HG03103 (cell line): ENCODE measurements around the gene NXNL1.

Experiments
- ATAC-seq: cut with Tn5 transposase; IDR thresholded peaks from one replicate; pipeline ENCODE4 v1.9.1; 2021; ENCODE audit warnings: low read depth; ENCODE audit not compliant: unreplicated experiment

Gene NXNL1

GRCh38 chr19:17423429-17424208, 37.1 kb downstream of the NXNL1 start:
- no peak for ATAC-seq

DNA sequence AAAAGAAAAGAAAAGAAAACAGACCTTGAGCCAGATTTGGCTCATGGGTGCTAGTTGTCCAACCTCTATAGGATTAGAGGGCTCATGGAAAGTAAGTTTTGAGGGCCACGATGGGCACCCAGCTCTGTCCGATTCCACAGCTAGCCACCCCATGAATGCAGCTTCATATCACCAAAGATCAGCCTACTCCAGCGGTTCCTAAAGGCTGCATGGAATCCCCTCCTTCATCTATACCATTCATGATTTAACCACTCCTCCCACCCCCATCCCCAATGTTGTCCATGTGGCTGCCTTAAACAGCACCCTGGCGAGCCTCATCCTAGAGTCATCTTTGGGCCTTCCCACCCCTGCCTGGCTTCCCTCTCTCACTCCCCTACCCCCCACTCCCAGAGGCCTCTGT, 38.8 kb downstream of the NXNL1 start:
- ATAC-seq = no peak

- ATAC-seq = no peak
Measured at GRCh38 chr19:17420475-17420924, 40.2 kb downstream of the NXNL1 start.

- ATAC-seq = peak; percentile 75
Measured at GRCh38 chr19:17419621-17420474, 40.9 kb downstream of the NXNL1 start, which contains the start of gene MVB12A. Gene MVB12A (plus strand): TSS chr19:17420047. CDS start chr19:17420136, 89 bp downstream.

DNA sequence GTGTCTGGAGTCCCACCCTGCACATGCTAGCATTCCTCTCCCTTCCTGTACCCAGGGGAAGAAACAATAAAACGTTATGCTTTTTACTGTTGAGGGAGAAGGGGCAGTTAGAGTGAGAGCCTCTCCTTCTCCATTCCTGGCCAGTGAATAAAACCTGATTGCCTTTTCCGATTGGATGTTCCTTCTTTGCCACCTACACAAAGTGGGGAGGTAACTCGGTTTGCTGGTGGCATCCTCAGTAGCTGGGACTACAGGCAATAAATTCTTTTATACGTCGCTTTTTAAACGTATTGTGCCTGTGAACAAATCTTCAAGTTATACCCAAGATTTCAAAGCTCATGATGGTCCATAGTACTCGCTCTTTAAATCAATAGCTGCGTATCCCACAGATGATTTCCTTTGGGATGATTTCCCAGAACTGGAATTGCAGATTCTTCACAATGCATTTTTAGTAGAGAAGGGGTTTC, 41.5 kb downstream of the NXNL1 start:
- no peak for ATAC-seq

GRCh38 chr19:17418710-17419109, 42.0 kb downstream of the NXNL1 start:
- no peak for ATAC-seq

DNA sequence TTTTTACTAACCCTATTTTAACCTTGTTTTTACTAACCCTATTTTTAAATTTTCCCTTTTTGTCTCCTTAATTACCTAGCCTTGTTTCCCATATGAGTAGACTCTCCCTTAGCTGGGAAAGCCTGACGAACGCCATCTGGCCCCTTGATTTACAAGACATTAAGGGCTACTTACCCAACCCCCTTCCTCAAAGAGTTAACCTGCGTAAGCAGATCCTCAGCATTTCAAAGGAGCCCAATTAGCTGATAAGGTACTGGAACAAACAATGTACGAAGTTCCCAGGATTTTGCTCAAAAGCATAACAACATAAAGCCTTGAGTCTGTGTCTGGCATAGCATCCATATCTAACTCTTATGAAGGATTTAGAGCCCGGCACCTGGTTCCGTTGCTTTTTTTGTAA, 45.6 kb downstream of the NXNL1 start:
- ATAC-seq = no peak

DNA sequence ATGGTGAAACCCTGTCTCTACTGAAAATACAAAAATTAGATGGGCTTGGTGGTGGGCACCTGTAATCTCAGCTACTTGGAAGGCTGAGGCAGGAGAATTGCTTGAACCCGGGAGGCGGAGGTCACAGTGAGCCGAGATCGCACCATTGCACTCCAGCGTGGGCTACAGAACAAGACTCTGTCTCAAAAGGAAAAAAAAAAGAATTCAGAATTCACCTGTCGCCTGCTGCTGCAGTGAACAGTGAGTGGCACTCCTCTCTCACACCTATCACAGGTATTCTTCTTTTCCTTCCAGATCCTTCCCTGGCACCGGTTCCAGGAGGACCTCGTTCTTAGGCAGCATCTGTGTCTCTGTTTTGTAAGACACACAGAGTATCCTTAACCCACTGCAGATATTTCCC, 46.6 kb downstream of the NXNL1 start:
- no peak for ATAC-seq

DNA sequence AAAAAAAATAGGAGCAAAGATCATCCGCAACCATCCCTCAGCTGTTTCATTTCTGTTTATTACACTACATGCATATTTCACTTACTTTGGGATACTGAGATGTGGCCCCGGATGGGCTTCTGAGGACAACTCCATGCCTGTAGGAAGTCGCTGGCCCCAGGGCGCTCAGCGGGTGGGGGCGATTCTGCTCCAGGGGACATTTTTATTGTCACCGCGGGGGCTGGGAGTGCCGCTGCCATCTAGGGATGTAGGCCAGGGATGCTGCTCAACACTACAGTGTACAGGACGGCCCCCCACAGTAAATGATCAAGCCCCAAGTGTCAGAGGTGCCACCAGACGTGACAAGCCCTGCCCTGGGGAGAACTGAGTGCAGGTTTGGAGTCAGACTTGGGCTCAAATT, 48.9 kb downstream of the NXNL1 start:
- ATAC-seq = no peak

DNA sequence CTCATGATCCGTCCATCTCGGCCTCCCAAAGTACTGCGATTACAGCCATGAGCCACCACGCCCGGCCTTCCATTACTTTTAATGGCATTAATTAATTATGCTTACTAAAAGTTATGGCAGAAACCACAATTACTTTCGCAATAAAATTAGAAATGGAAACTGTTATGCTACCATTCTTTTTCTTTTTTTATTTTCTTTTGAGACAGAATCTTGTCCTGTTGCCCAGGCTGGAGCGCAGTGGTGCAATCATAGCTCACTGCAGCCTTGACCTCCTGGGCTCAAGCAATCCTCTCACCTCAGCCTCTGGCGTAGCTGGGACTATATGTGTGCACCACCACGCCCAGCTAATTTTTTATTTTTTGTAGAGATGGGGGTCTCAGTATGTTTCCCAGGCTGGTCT, 50.7 kb downstream of the NXNL1 start:
- ATAC-seq = no peak

- no peak for ATAC-seq
Measured at GRCh38 chr19:17406887-17407196, 53.9 kb downstream of the NXNL1 start.

DNA sequence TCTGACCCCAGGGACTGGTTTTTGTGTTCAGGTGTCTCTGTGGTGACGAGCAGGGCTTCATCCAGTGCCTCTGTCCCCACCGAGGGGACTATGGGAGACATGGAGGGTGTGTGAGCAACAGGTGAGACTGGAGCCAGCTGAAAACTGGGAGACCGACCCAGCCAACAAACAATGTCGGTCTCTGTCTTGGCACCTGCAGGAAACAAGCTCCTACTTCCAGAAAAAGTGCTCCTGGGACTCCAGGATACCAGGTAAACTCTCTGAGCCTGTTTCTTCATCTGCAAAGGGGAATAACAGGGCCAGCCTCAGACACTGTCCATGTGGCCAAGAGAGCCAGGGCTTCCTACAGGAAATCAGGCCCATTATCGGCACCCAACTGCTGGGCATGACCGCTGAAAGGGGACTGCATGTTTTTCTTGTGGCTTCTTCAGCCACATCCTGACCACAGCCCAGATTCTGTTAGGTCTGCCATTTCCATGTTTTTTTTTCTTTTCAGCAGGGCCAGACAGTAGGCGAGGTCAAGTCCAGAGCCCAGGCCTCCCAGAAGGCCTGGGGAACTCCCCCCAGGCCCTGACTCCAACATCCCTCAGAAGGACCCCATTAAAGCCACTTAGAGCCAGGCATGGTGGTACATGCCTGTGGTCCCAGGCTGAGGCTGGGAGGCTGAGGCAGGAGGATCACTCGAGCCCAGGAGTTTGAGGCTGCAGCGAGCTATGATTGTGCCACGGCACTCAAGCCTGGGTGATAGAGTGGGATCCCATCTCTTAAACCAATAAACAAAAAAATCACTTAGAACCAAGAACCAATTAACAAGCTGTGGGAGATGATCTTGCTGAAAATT, 54.5 kb downstream of the NXNL1 start:
- no peak for ATAC-seq
